HT-29 (cell line): ENCODE data around the gene GARS1. TPM values are rescaled to one million over a fixed set of nuclear protein-coding genes. Genes with fewer than 3 reads are reported as not detected.
"Not testable (repeated sequence)": the region's sequence is repeated elsewhere in the genome, so short reads cannot be mapped to it uniquely, and the experiment has no call there.

Source experiments
- DNase-seq: peaks from one replicate; pipeline ENCODE4 v3.0.0-alpha.2; 2015; ENCODE audit warnings: low spot score
- total RNA-seq: library from RNA; depleted of rRNA; stranded (reverse); fragments of >200 nt; shearing (Covaris generic); gene quantifications from 2 replicates; pipeline ENCODE4 v1.2.3, GENCODE V29; 2014

Gene GARS1
- total RNA-seq, 1 experiment from 2014 or later = 145 TPM

DNA sequence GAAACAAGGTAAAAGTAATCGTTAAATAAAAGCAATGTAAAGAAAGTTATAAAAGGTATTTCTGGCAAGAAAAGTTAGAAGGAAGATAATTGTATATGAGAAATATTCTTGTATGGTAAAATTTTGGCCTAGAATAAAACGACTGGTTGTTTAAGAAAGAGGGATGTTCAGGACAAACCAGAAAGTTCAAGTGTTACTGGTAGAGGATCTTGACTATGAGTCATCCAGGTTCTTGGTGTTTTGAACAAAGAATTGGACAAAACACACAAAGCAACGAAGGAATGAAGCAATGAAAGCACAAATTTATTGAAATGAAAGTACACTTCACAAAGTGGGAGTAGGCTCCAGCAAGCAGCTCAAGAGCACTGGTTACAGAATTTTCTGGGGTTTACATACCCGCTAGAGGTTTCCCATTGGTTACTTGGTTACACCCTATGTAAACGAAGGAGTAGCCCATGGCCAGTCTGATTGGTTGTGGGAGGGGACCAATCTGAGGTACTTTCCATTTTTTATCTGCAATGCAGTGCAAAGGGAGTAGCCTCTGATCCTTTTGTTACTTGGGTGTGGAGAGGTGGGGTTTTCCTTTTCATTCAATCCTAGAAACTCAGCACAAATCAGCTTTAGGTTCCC lies 22.4 kb upstream of the GARS1 start:
- peak; percentile 28 for DNase-seq

DNA sequence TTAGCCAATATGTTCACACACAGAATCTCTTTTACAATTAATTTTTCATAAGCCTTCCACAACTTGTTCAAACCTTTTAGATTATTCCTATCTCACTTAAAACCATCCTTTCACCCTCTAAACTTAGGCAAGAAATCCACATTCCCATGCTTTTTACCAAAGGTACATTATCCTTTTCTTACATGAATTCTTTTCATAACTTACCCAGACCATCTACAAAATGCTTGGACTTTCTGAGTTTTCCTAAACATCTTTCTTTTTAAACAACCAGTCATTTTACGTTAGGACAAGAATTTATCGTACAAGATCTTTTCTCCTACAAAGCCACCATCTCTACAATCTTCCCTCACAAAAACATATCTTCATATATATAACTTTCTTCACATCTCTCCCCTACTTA lies 18.8 kb upstream of the GARS1 start:
- no peak for DNase-seq

DNA sequence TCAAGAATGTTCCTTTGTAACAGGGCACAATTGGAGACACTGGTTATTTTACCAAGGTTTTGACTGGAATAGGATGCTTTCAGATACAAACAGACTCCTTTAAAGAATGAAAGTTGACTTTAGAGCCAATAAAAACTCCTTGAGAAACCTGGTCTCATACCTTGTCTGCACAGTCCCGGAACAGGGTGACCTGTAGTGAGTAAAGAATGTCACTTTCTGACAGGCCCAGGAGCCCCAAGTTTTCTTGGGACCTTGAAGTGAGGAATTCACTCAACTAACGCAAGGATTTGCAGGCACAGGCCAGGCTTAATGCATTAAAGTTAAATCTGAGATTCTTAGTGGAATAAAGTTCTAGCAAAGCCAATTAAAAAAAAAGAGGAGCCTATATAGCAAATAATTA lies 11.5 kb upstream of the GARS1 start:
- DNase-seq = no peak

DNA sequence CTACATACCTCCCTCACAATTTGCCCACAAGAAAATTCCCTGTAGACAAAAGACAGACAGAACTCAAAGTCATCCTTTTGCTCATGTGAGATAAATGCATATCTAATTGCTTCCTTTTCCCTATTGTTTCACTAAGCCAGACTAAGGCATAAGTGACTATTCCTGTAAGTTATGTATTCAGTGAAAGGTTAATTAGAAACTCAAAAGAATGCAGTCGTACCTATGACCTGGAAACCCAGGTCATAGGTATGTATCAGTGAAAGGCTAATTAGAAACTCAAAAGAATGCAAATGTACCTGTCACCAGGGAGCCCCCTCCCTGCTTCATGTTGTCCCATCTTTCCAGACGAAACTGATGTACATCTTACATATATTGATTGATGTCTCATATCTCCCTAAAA lies 10.3 kb upstream of the GARS1 start:
- no peak for DNase-seq

DNA sequence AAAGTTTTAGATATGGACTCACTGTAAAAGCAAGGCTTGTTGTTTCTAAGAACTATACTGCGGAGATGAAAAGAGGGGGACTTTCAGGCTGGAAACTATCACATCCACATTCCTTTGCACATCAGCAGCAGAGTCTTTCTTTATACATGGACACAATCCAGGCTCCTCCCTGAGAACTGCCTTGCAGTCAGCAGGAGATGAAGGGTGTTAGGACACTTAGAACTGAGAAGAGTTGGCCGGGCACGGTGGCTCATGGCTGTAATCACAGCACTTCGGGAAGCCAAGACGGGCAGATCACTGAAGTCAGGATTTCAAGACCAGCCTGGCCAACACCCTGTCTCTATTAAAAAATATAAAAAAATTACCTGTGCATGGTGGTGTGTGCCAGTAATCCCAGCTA lies 9.7 kb upstream of the GARS1 start:
- DNase-seq = no peak

DNA sequence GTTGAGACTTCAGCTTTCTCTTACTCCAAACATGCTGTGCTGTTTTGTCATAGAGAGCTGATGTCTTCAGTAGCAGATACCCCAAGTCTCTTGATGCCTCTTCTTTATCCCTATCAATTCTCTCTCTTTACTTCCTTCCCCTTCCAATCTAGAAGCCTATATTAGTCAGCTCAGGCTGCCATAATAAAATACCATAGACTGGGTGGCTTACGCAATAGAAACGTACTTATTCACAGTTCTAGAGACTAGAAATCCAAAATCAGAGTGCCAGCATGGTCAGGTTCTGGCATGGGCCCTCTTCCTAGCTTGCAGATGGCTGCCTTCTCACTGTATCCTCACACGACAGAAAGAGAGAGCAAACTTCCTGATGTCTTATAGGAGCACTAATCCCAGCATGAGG lies 9.0 kb upstream of the GARS1 start:
- no peak for DNase-seq

DNA sequence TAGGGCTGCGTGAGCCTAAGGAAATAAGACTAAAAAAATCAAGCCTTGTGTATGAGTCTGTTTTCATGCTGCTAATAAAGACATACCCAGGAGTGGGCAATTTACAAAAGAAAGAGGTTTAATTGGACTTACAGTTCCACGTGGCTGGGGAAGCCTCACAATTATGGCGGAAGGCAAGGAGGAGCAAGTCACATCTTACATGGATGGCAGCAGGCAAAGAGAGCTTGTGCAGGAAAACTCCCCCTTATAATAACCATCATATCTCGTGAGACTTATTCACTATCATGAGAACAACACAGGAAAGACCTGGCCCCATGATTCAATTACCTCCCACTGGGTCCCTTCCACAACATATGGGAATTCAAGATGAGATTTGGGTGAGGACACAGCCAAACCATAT lies 7.1 kb upstream of the GARS1 start:
- DNase-seq = not testable (repeated sequence)

DNA sequence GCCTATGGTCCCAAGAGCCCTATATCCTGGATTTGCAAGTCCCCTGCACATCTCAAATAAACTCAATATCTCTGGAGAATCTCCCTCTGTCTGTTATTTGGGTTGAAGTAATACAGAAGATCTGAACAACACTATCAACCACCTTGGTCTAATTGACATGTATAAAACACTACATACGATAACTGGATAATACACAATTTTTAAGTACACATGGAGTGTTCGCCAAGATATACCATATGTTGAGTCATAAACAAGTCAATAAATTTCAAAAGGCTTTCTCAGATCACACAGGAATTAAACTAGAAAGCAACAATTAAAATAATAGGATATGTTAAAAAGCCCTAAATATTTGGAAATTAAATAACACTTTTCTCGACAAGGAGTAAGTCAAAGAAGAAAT lies 5.6 kb upstream of the GARS1 start:
- DNase-seq = no peak

DNA sequence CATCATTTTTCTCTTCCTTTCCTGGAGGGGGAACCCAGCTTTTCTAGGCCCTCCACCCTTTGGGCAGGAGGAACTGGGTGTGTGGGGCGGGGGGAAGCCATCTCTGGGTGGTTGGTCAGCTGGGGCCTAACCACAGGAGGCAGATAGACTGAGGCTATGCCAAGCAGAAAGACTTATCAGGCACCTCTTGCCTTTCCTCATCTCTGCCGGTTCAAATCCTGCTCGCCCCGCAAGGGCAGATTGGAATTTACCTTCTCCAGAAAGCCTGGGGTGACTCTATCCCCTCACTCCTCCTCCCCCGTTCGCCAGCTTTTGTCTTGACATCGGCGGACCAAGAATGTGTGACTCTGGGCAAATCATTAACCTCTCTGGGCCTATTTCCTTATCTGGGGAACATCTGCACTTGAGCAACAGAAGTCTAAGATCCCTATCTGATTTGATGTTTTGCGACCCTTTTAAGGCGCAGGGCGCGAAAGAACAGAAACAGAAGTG lies 584 bp upstream of the GARS1 start:
- DNase-seq = peak; percentile 89

DNA sequence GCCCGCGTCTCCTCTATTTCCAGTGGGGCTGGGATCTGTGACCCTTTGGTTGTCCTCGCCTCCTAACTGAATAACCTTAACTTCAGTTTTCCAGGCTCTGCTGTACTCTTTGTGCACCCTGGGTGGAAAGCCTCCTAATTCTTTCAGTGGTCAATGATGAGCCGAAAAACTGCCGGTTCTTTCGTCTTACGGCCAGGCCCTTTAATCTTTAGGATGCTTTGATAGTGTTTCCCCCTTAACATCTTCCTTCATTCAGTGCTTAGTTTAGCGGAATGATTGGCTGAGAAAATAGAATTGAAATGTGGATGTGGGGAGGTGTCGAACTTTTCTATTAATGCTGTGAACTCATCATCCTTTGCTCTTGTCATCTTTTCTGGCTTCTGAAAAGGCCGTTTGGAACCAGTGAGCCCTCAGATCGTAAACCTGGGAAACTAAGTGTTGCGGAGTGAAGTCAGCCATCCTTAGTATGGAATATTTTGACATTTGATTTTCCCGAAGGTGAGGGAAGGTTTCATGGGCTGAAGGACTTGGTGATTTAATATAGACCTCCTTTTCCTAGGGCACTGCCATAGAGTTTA lies 847 bp downstream of the GARS1 start:
- peak; percentile 61 for DNase-seq

DNA sequence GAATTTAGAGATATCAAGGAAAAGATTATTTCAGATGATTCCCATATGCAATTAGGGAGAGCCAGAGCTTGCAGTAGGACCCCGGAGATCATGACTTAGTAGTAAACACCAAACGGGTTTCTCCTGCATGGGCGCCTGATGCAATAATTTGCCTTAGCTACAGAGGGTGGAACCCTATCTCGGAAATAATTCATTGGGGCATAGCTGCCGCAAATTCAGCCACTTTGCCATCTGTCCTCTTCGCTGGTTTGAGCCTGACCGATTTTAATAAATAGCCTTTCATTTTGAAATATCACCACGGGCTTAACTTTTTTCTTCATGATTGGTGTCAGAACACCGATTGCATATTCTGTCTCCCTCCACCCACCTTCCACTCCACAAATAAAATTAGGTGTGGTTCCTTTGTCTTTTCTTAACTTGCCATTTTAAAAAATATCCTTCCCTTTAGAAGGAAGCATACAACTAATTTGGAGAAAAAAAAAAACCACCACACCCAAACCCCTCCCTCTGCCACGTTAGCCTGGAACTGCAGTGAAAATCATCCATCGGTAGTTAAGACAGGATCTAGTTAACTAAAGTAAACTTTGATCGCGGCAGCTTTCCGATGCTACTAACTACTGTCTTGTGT lies 1.4 kb downstream of the GARS1 start:
- DNase-seq = peak; percentile 66

DNA sequence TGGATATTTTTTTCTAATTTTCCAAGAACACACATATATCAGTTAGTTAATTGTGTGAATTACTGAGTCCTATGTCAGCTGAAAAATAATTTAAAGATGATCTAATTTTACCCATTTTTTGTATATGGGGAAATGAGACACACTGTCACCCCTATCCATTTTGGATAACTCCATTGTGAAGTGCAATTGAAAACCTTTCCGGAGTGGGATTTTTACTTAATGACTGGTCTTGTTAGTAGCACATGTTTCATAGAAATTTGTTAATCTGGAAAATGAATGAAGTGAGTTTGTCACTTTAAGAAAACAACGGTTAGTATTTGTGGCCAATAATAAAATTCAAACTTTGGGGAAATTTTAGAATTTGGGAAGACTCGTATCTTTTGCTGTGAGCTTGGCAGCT lies 2.0 kb downstream of the GARS1 start:
- DNase-seq = peak; percentile 9

DNA sequence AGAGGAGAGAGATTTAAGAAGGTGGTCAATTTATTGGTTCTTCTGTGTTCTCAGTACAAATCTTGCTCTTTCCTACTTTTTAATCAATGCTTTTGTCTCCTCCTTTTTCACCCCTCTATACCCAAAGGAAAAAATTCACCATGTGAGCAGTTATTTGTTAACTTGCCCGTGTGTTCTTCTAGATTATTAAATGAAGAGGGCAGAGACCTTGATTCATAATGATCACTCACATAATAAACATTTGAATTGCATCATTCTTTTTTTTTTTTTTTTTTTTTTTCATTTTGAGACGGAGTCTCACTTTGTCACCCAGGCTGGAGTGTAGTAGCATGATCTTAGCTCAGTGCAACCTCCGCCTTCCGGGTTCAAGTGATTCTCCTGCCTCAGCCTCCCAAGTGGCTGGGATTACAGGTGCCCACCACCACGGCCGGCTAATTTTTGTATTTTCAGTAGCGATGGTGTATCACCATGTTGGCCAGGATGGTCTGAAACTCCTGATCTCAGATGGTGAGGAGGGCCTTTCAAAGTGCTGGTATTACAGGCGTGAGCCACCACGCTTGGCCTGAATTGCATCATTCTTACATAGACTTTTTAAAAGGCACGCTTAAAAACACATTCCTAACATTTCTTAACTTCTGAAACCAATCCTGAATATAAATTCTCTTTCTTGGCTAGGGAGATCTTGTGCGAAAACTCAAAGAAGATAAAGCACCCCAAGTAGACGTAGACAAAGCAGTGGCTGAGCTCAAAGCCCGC lies 3.6 kb downstream of the GARS1 start:
- no peak for DNase-seq

DNA sequence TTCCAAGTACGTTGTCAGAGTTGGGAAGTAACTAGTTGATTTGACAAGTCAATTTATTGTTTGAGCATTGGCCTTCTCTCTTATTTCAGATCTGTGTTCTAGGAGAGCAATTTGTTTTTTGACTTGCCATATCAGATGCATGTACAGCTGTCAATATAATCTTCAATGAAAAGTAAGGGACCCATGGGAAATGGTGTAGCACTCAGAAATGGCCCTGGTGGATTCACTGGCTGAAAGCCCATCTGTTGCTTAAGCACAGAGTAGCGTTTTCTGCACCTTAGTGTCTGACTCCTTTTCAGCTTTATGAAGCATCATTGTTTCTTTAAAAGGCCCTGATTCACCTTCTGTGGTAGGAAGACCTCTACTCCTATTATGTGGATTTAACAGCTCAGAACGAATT lies 10.2 kb downstream of the GARS1 start:
- no peak for DNase-seq

DNA sequence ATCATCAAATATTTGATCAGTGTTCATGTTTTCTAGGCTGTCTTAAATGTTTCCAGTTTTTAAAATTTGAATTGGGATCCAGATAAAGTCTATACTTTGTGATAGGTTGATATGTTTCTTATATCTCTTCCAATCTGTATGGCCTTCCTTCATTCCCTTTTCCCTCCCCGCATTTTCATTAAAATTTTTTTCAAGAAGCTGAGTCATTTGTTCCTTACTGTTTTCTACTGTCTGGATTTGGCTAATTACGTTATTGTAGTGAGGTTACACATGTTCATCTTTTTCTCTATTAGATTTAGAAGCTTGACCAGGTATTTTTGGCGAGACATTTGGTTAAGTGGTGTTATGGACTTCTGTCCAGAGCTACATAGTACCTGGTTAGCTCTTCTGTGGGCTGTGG lies 11.2 kb downstream of the GARS1 start:
- no peak for DNase-seq

DNA sequence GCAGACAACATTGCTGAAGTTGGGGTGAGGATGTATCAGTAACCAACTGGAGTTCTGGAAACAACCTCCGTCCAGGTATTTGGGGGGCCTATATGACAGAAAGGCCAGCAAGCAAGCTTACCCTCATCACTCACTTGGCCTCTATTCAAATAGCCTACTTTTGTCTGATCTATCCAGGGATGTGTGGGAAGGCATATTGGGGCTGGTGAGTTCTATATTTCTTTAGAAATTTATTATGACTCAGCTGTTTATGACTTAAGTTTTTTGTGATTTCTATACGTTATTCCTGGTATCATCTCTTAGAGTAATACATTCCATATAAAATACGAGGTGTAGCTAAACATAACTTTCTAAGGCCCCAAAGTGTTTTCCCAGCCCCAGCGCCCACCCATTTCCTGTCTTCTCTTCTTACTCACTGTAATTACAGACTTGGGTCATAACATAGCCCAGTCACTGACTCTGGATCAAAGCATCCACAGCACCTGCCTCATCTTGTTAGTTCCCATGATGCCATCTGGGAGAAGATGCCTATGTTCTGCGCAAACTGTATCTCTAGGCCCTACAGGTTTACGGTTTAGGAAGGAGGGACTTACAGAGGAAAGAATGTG lies 18.1 kb downstream of the GARS1 start:
- no peak for DNase-seq

DNA sequence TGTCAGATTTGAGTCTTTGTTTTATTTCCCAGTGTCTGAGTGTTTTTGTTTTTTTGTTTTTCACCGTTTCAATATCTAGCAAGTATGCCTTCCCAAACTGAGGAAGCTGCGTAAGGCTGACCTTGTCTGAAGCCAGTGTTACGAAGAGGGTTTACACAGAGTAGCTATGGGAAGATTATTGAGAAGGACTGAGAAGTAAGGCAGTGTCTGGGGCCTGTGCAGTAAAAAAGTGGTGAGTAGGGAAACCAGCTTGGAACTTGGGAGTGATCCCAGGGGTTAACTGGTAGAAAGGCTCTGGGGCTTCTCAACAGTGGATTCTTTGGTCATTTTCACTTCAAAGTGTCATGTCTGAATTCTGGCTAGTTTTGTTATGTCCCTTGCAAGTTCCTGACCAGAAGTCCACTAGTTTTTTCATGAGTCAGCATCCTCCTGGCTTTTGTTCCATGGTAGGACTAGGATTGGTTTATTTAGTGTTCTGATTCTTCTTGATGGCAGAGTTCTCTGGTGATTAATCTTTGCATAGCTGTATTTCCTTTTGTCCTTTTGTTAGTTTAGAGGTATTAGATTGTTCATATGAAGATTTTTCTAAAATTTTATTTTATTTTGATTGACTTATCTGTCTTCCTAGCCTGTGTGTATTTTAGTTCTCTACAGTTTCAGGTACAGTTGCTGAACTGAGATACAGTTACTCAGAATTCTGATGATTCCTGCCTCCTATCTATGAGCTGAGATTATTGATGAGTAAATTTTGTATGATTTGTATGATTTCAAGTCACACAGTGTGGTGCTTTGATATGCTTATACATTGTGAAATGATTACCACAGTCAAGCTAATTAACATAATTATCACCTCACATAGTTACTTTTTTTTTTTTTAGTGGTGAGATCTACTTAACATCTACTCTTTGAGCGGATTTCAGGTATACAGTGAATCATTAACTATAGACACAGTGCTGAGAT lies 19.0 kb downstream of the GARS1 start:
- no peak for DNase-seq

DNA sequence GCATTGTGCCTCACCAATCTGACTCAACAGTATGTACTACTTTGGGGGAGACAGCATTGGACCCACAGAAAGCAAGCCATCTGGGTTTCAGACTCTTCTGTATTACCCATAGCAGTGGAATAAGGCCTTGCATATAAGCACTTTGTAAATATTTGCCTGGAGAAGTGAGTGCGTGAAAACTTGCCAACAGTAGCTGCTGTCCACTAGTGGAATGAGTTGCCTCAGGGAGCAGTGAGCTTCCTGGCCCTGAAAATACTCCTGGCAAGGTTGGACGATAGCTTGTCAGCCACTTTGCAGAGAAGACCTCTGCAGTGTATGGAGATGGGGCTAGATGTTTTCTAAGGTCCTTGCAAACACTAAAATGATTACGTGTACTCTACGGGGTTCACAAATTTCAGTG lies 21.6 kb downstream of the GARS1 start:
- DNase-seq = no peak

DNA sequence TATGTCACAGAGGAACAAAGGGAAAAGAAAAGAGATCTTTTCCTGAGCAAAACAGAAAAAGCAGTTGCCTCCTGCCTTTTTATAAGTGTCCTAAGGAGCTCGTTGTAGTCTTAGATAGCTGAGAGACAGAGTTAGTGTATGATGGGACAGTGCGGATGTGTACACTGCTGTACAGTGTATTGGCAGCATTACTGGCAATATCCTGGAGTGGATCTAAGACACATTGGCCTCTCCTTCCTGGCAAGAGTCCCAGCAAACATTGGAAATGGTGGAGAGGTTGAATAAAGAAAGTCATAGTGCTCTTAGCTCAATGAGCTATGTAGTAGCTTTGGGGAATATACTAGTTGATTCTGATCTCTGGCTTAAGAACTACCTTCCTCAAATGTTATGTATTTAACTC lies 22.7 kb downstream of the GARS1 start:
- no peak for DNase-seq

DNA sequence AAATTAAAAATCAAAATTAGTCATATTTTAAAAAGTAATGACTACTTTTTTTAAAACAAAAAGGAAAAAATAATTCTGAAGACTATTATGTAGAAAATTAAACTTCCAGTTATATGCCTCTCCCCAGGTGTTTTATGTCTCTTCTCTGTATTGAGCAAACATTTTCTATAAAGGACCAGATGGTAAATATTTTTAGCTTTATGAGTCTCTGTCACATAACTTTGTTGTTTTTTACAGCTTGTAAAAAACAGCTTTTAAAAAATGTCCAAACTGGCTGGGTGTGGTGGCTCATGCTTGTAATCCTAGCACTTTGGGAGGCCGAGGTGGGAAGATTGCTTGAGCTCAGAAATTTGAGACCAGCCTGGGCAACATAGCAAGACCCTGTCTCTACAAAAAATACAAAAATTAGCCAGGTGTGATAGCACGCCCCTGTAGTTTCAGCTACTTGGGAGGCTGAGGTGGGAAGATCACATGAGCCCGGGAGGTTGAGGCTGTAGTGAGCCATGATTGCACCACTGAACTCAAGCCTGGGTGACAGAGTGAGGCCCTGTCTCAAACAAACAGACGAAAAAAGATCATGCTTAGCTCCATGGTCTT lies 23.5 kb downstream of the GARS1 start:
- DNase-seq = no peak

DNA sequence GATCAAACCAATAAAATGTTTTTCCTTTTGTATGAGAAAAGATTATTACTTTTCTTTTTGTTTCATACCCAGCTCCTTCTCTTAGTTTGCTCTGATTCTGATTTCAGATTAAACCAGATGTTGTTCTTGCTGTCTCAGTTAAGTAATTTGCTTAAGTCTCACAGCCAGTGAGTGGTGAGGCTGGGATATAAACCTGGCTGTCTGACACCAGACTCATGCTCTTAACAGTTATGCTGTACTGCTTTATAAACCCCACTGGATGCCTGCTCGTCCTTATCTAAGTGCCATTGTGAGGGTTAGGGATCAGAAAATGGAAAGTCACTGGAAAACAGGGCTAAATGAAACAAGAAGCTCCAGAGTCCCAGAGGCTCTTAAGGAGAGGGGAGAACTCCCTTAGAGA lies 24.3 kb downstream of the GARS1 start:
- DNase-seq = no peak
